ENCODE measurements around the gene TNNT3.

DNA sequence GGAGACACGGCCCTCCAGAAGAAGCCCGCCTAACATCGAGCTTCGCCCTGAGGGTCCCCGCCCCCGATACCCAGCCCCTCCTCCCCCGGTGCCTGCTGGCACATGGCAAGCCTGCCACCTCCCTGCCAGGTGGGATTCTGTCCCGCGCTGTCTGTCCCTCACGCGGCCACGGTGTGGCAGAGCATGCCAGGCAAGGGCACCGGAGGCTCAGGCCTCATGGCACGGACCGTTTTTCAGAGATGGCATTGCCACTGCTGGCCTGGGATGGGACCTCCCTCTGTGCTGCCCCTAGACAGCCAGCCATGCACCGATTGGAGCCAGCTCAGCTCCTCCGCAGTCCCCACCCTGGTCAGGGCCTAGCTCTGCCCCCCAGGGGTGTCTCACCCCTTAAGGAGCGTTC is 47.0 kb downstream of the TNNT3 start:
- TF ChIP-seq GATA2 (IDR thresholded peaks at IDR 0.05; ENCODE audit: low read depth, low read length), result no peak
- TF ChIP-seq GATA3 (IDR thresholded peaks at IDR 0.05; ENCODE audit: low read depth, low read length), result no peak
